Mesothelial cell of epicardium (in vitro differentiated cells): ENCODE measurements around the gene JSRP1. TPM values are rescaled to one million over a fixed set of nuclear protein-coding genes. Genes with fewer than 3 reads are reported as not detected.

Experiments used
- DNase-seq, 2 experiments: peaks; one replicate each; pipeline ENCODE4 v3.0.0; 2021; ENCODE audit warnings: low spot score in 2 of 2; ENCODE audit not compliant: unreplicated experiment in 2 of 2
- H3K27ac Mint-ChIP-seq: 2 replicates; pipeline ENCODE4 v1.8.0; 2021; ENCODE audit warnings: mixed read lengths
- H3K27me3 Mint-ChIP-seq: 2 replicates; pipeline ENCODE4 v1.8.0; 2021; ENCODE audit warnings: low read depth, mixed read lengths
- H3K36me3 Mint-ChIP-seq: 2 replicates; pipeline ENCODE4 v1.8.0; 2021; ENCODE audit warnings: mixed read lengths
- H3K4me1 Mint-ChIP-seq: 2 replicates; pipeline ENCODE4 v1.8.0; 2021; ENCODE audit warnings: mixed read lengths
- H3K4me3 Mint-ChIP-seq: 2 replicates; pipeline ENCODE4 v1.8.0; 2021; ENCODE audit warnings: mild to moderate bottlenecking, moderate library complexity, mixed read lengths
- H3K9me3 Mint-ChIP-seq: 2 replicates; pipeline ENCODE4 v1.8.0; 2021; ENCODE audit warnings: mixed read lengths
- total RNA-seq: library from RNA; stranded (reverse); gene quantifications from 3 replicates; pipeline ENCODE4 v1.2.1, GENCODE V29; 2021
- TF ChIP-seq, protein P1 (sequence below): fragments of 200-600 bp; sonication (generic); IDR thresholded peaks from one replicate; pipeline ENCODE4 v1.5.0; 2021; ENCODE audit warnings: antibody characterized with exemption; ENCODE audit not compliant: unreplicated experiment

JSRP1 gene
- total RNA-seq, 1 donor from 2014 or later: 0.80 TPM

DNA sequence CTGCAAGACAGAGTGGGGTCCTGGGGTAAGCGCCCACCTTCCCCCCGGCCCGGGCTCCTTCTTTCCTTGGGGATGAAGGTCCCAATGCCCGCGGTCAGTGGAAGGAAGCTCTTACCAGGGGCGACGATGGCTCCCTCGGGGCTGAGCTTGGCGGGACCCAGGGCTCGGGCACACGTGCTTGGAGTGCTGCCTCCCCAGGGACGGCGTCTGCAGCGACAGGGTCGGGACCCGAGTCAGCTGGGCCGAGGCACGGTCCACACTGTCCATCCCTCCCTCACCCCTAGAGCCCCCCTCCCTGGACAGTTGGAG is 3.5 kb downstream of the JSRP1 start:
- peaks cover 3% of the 10 kb centered on the region for H3K4me1 Mint-ChIP-seq
- no peaks in the 10 kb centered on the region for H3K9me3 Mint-ChIP-seq

DNA sequence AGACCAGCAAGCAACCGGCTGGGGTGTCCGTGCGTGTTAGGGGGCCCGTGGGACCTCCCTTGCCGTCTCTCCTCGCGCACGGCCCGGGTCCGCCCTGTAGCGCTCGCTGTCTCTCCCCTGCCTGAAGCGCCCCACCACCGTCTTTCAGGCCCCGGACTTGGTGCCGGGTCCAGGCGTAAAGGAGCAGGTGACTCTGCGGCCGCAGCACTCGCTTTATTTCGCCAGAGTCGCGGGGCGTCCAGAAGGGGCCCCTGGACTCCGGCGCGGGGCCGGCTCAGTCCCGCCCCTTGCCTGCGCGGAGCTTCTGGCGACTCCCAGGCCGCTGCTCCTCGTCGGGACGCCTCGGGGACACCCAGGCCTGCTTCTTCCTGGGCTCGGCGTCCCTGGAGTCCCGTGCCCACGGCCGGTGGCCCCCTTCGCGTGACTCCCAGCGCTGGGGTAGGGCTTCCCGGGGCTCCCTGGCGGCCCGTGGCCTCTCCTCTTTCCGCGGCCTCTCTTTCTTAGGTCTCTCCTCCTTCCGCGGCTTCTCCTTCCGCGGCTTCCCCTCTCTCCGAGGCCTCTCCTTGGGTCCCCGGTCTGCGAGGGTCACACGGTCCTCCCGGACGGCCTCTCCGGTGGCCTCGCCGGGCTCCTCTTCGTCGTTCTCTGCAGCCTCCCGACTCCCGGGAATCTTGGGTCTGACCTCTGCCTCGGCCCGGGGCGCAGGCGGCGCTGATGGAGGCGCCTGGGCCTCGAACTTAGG is 4.0 kb downstream of the JSRP1 start:
- no peak overlapping the region for H3K4me3 Mint-ChIP-seq
- peaks cover 3% of the 10 kb centered on the region for H3K4me1 Mint-ChIP-seq
- TF ChIP-seq, protein P1, sequence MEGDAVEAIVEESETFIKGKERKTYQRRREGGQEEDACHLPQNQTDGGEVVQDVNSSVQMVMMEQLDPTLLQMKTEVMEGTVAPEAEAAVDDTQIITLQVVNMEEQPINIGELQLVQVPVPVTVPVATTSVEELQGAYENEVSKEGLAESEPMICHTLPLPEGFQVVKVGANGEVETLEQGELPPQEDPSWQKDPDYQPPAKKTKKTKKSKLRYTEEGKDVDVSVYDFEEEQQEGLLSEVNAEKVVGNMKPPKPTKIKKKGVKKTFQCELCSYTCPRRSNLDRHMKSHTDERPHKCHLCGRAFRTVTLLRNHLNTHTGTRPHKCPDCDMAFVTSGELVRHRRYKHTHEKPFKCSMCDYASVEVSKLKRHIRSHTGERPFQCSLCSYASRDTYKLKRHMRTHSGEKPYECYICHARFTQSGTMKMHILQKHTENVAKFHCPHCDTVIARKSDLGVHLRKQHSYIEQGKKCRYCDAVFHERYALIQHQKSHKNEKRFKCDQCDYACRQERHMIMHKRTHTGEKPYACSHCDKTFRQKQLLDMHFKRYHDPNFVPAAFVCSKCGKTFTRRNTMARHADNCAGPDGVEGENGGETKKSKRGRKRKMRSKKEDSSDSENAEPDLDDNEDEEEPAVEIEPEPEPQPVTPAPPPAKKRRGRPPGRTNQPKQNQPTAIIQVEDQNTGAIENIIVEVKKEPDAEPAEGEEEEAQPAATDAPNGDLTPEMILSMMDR: no peak
- peaks cover 17% of the 10 kb centered on the region for H3K27me3 Mint-ChIP-seq
- no peaks in the 10 kb centered on the region for H3K9me3 Mint-ChIP-seq
- no peak for DNase-seq
- H3K36me3 Mint-ChIP-seq: peaks cover 2% of the 10 kb centered on the region
- no peak overlapping the region for H3K27ac Mint-ChIP-seq

More for the DNA sequence above, 3.5 kb downstream of the JSRP1 start:
- peaks cover 2% of the 10 kb centered on the region for H3K36me3 Mint-ChIP-seq
- TF ChIP-seq, protein P1: no peak
- no peak overlapping the region for H3K4me3 Mint-ChIP-seq
- H3K27me3 Mint-ChIP-seq: peaks cover 17% of the 10 kb centered on the region
- no peak for DNase-seq
- H3K27ac Mint-ChIP-seq: no peak overlapping the region

DNA sequence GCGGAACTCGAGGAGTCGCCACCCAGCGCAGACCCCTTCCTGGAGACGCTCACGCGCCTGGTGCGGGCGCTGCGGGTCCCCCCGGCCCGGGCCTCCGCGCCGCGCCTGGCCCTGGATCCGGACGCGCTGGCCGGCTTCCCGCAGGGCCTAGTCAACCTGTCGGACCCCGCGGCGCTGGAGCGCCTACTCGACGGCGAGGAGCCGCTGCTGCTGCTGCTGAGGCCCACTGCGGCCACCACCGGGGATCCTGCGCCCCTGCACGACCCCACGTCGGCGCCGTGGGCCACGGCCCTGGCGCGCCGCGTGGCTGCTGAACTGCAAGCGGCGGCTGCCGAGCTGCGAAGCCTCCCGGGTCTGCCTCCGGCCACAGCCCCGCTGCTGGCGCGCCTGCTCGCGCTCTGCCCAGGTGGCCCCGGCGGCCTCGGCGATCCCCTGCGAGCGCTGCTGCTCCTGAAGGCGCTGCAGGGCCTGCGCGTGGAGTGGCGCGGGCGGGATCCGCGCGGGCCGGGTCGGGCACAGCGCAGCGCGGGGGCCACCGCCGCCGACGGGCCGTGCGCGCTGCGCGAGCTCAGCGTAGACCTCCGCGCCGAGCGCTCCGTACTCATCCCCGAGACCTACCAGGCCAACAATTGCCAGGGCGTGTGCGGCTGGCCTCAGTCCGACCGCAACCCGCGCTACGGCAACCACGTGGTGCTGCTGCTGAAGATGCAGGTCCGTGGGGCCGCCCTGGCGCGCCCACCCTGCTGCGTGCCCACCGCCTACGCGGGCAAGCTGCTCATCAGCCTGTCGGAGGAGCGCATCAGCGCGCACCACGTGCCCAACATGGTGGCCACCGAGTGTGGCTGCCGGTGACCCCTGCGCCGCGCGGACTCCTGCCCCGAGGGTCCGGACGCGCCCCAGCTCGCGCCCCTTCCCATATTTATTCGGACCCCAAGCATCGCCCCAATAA is 4.8 kb downstream of the JSRP1 start:
- H3K9me3 Mint-ChIP-seq: no peaks in the 10 kb centered on the region
- no peak for DNase-seq
- peaks cover 17% of the 10 kb centered on the region for H3K27me3 Mint-ChIP-seq
- no peak overlapping the region for H3K4me3 Mint-ChIP-seq
- H3K27ac Mint-ChIP-seq: no peak overlapping the region
- H3K36me3 Mint-ChIP-seq: peaks cover 2% of the 10 kb centered on the region
- TF ChIP-seq, protein P1: no peak
- H3K4me1 Mint-ChIP-seq: peaks cover 3% of the 10 kb centered on the region

DNA sequence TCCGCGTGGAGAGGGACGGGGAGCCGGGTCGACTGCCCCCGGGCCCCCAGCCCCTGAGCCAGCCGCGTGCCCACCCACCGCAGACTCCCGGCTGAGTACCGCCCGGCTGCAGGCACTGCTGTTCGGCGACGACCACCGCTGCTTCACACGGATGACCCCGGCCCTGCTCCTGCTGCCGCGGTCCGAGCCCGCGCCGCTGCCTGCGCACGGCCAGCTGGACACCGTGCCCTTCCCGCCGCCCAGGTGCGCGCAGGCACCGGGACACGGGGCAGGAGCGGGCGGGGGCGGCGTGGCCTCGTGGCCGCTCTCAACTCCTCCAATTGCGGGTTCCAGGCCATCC is 5.5 kb downstream of the JSRP1 start:
- no peak for DNase-seq
- no peaks in the 10 kb centered on the region for H3K9me3 Mint-ChIP-seq
- H3K27ac Mint-ChIP-seq: no peak overlapping the region
- H3K27me3 Mint-ChIP-seq: peaks cover 17% of the 10 kb centered on the region
- TF ChIP-seq, protein P1: no peak
- H3K4me1 Mint-ChIP-seq: peaks cover 3% of the 10 kb centered on the region
- H3K4me3 Mint-ChIP-seq: no peak overlapping the region
- peaks cover 4% of the 10 kb centered on the region for H3K36me3 Mint-ChIP-seq

DNA sequence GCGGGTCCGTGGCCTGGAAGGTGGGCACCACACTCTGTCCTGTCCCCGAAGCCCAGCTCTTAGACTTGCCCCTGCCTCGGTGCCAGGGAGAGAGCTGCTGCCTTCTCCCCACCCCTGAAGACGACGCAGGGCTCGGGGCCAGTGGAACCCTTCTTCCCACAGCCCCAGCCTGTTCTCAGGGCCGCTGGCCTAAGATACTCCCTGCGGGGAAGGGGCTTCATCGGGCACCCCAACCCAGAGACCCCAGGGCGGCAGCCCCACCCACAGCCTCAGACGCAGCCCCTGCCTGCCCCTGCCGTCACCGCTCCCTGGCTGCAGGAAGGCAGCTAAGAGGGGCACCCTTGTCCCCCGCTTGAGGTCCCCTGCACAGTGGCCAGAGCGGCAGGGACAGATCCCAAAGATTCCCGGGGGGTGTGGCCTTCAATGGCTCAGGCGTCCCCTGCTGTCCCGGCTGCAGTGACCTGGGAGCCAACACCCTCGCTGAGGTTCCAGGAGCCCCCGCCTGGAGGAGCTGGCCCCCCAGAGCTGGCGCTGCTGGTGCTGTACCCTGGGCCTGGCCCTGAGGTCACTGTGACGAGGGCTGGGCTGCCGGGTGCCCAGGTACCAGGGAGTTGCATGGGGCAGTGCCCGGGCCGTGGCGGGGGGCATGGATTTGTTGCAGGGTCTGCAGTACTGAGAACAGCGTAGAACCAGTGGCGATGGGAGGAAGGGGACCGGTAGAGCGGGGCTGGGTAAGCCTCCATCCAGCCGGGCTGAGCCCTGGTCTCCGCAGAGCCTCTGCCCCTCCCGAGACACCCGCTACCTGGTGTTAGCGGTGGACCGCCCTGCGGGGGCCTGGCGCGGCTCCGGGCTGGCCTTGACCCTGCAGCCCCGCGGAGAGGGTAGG is 6.1 kb downstream of the JSRP1 start:
- TF ChIP-seq, protein P1: no peak
- Mint-ChIP-seq H3K27ac (no peak overlapping the region), H3K9me3 (no peaks in the 10 kb centered on the region), H3K4me1 (peaks cover 3% of the 10 kb centered on the region), H3K36me3 (peaks cover 4% of the 10 kb centered on the region), H3K4me3 (no peak overlapping the region), H3K27me3 (peaks cover 17% of the 10 kb centered on the region)
- no peak for DNase-seq
